K562 (cell line): ENCODE data around the gene RAE1. TPM values are rescaled to one million over a fixed set of nuclear protein-coding genes. Genes with fewer than 3 reads are reported as not detected.

ENCODE experiments used
- ATAC-seq: fragments of 200-7000 bp; cut with Tn5 transposase; 3 replicates; pipeline ENCODE4 v1.9.1; 2020; ENCODE audit warnings: moderate library complexity
- BruUV-seq: library from RNA; stranded (reverse); fragments of 400-500 nt; replicated peaks from 2 replicates; lab custom pipeline; 2021; lab: Mats Ljungman, UMichigan
- CTCF ChIA-PET: fragments of 300-600 bp; formaldehyde crosslinking; extraction: SDS; loops from one replicate; lab custom pipeline; 2021; ENCODE audit warnings: low intra/inter-chr PET ratio; lab: Yijun Ruan, JAX
- POLR2A ChIA-PET: fragments of 300-600, 350-650 bp; sonication (Branson Sonifier 250); formaldehyde crosslinking; extraction: SDS; loops from one replicate; lab custom pipeline; 2021; ENCODE audit warnings: antibody characterized with exemption, inconsistent platforms; lab: Yijun Ruan, JAX
- DNase-seq, 4 experiments: peaks; one replicate each; pipeline versions ENCODE4 v3.0.0 to v3.0.0-alpha.2; 2011 to 2018; ENCODE audit warnings: low spot score in 3 of 4, mixed read lengths in 3 of 4; ENCODE audit errors: extremely low read depth in 1 of 4
- FAIRE-seq: peaks from 2 replicates; lab custom pipeline; 2011; peaks lifted over from hg19 to GRCh38; lab: Jason Lieb, UNC
- H2AFZ ChIP-seq: 2 replicates; pipeline ENCODE4 v1.6.0; 2011; ENCODE audit warnings: low read depth, low read length, control low read depth, inconsistent platforms
- H3K27ac ChIP-seq: fragments of 200-600 bp; 3 replicates; pipeline ENCODE4 v1.8.0; 2011; ENCODE audit warnings: low read depth, mild to moderate bottlenecking, control low read depth, inconsistent platforms, low read length, moderate library complexity, mixed read lengths; ENCODE audit errors: extremely low read depth
- H3K27me3 ChIP-seq, 2 experiments: fragments of 300-600 bp in 1 of 2; 2 replicates in 1 of 2; 3 replicates in 1 of 2; pipeline versions ENCODE4 v1.6.0 to v1.8.0; 2011; ENCODE audit warnings: inconsistent platforms in 2 of 2, low read length in 2 of 2, mild to moderate bottlenecking in 1 of 2, mixed read lengths in 1 of 2, moderate library complexity in 1 of 2; ENCODE audit not compliant: control insufficient read depth in 2 of 2, insufficient read depth in 2 of 2
- H3K36me3 ChIP-seq: fragments of 300-600 bp; 3 replicates; pipeline ENCODE4 v1.8.0; 2011; ENCODE audit warnings: mild to moderate bottlenecking, low read length, inconsistent platforms; ENCODE audit not compliant: control insufficient read depth, insufficient read depth
- H3K4me1 ChIP-seq, 2 experiments: fragments of 200-600 bp in 1 of 2; replicated peaks in 1 of 2; 2 replicates in 1 of 2; 3 replicates in 1 of 2; pipeline versions ENCODE4 v1.5.1 to v1.8.0; 2011; ENCODE audit warnings: inconsistent platforms in 2 of 2, low read length in 2 of 2, mild to moderate bottlenecking in 1 of 2, mixed read lengths in 1 of 2, moderate library complexity in 1 of 2; ENCODE audit not compliant: control insufficient read depth in 2 of 2, insufficient read depth in 2 of 2
- H3K4me2 ChIP-seq: 2 replicates; pipeline ENCODE4 v1.6.1; 2011; ENCODE audit warnings: low read length, control low read depth, inconsistent platforms, mixed read lengths; ENCODE audit not compliant: insufficient read depth
- H3K4me3 ChIP-seq: fragments of 200-600 bp; sonication (generic), shearing (Covaris generic); 2 replicates; pipeline ENCODE4 v1.5.1; 2016; ENCODE audit warnings: control low read depth, inconsistent platforms
- H3K79me2 ChIP-seq: fragments of 200-600 bp; 3 replicates; pipeline ENCODE4 v1.8.0; 2011; ENCODE audit warnings: low read length, inconsistent platforms; ENCODE audit not compliant: control insufficient read depth, insufficient read depth
- H3K9ac ChIP-seq, 2 experiments: 2 replicates each; pipeline versions ENCODE4 v1.6.0 to v1.6.1; 2011; ENCODE audit warnings: low read depth in 2 of 2, low read length in 2 of 2, control low read depth in 1 of 2, inconsistent platforms in 1 of 2, mild to moderate bottlenecking in 1 of 2, mixed read lengths in 1 of 2; ENCODE audit not compliant: insufficient read depth in 1 of 2
- H3K9me1 ChIP-seq: one replicate; pipeline ENCODE4 v1.6.0; 2011; ENCODE audit warnings: inconsistent platforms, mild to moderate bottlenecking, low read length, moderate library complexity; ENCODE audit not compliant: control insufficient read depth, insufficient read depth
- H3K9me3 ChIP-seq: replicated peaks from 2 replicates; pipeline ENCODE4 v1.5.1; 2011; ENCODE audit warnings: low read depth, low read length, inconsistent platforms; ENCODE audit not compliant: control insufficient read depth, insufficient read depth
- H4K20me1 ChIP-seq: replicated peaks from 2 replicates; pipeline ENCODE4 v1.6.1; 2011; ENCODE audit warnings: low read length, inconsistent platforms, mixed read lengths; ENCODE audit not compliant: control insufficient read depth, insufficient read depth
- NFE2L1 ChIP-seq: fragments of 450-650 bp; IDR thresholded peaks from 2 replicates; pipeline ENCODE4 v1.6.1; 2016; ENCODE audit warnings: missing genetic modification characterization, low read depth, mild to moderate bottlenecking, missing compliant biosample characterization, moderate library complexity, borderline replicate concordance
- POLR3G ChIP-seq: IDR thresholded peaks from 2 replicates; pipeline ENCODE4 v1.6.1; 2011; ENCODE audit not compliant: insufficient read length, insufficient replicate concordance; ENCODE audit errors: extremely low read depth
- RAD21 ChIP-seq, 2 experiments: fragments of 250-450 bp in 1 of 2; fragments of 450-650 bp in 1 of 2; sonication (Bioruptor Pico) in 1 of 2; formaldehyde crosslinking in 1 of 2; IDR thresholded peaks in 1 of 2; conservative IDR thresholded peaks in 1 of 2; 2 replicates each; pipeline versions ENCODE4 v1.4.0 to v1.8.0; 2020 to 2022; ENCODE audit warnings: mild to moderate bottlenecking in 2 of 2, moderate library complexity in 1 of 2
- STAG1 ChIP-seq: sonication (generic); formaldehyde crosslinking; IDR thresholded peaks from 2 replicates; pipeline ENCODE4 v1.5.0; 2020; ENCODE audit warnings: missing genetic modification reagents, borderline replicate concordance
- WGBS: fragments of 100-300 bp; shearing (Covaris generic); methylation state at CpG from one replicate; pipeline ENCODE4 v1.1.6; 2016; ENCODE audit warnings: low coverage, mixed read lengths; ENCODE audit not compliant: insufficient coverage; ENCODE audit errors: missing lambda C conversion rate; 5-methylcytosine and 5-hydroxymethylcytosine counted together
- in situ Hi-C: fragments of 300-500 bp; cut with MboI; formaldehyde crosslinking; loops from 4 replicates; pipeline ENCODE4 v1.15.0; 2018; ENCODE audit warnings: inconsistent platforms, mixed read lengths
- intact Hi-C: fragments of 100-400 bp; cut with micrococcal nuclease; formaldehyde crosslinking; loops from 2 replicates; pipeline ENCODE4 v1.14.2; 2022
- polyA plus RNA-seq, 8 experiments: library from polyadenylated mRNA; depleted of rRNA in 4 of 8; stranded (reverse) in 5 of 8; unstranded in 3 of 8; fragments of >200 nt; fragmentation: Nextera tagmentation in 2 of 8; fragmentation: Illumina TruSeq in 1 of 8; extraction: Ambion mirVana in 2 of 8; extraction: Trizol in 1 of 8; gene quantifications; 2 replicates each; pipeline versions ENCODE4 v1.2.1 to v1.2.3, GENCODE V29; 2011 to 2014; ENCODE audit warnings: inconsistent platforms in 1 of 8, missing spikeins in 1 of 8
- total RNA-seq, 7 experiments: library from RNA; depleted of rRNA in 6 of 7; stranded (reverse); fragments of >200 nt in 6 of 7; fragmentation: Illumina TruSeq in 2 of 7; extraction: Trizol in 2 of 7; gene quantifications; 2 replicates each; pipeline versions ENCODE4 v1.2.1 to v1.2.3, GENCODE V29; 2011 to 2021; ENCODE audit warnings: low replicate concordance in 1 of 7

RAE1 gene
- total and polyA plus RNA-seq, 9 of the 15 experiments (the other 6 are each of a cell fraction or from before 2014, with no cell fraction given) = 33.7 to 248 (median 77.7) TPM

DNA sequence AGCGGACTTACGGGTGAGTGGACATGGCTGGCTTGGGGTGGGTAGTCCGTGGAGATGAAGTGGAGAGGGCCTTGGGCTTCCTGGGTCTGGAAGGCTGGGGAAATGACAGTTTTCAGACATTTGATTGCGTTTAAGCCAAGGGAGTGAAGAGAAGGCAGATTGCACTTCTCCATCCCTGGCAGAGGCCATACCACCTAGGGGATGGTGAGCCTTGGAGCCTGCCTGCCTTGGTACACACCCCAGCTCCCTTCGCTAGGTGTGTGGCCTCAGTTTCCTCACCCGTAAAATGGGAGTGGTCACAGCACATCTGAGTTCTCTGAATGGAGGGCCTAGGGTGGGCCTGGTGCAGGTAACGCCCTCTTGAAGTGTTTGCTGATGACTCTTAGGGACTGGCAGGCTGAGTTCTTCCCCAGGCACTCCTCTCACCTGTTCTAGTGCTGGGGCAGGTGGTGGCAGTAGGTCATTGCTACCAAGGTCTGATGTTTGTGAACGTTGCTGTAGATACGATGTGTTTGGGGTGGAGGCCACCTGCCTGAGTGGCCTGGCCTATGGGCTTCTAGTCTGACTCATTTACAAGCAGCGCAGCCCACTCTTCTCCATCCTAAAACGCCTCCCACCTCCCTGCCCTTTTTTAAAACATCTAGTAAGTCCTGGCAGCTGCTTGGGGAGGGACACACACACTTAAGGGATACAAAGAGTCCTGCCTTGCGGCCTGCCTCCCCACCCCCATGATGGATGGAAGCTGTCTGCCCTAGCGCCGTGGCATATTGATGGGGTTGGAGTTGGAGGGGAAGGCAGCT, 42.5 kb downstream of the RAE1 start:
- Histone ChIP-seq H3K9me1 (peaks cover 5% of the 10 kb centered on the region), H4K20me1 (peaks cover 41% of the 10 kb centered on the region), H3K79me2 (peaks cover 71% of the 10 kb centered on the region), H3K9me3 (no peaks in the 10 kb centered on the region), H3K27ac (no peak overlapping the region; the same call in 2 of the 3 replicates), H3K4me1 (peaks cover 34 to 75% of the 10 kb centered on the region in 2 experiments), H3K27me3 (no peaks in the 10 kb centered on the region), H3K36me3 (peaks cover 65% of the 10 kb centered on the region), H3K9ac (peak overlapping the region; percentile 71 to 96; a peak in 3 of 4 replicates), H3K4me2 (peak overlapping the region; percentile 84), H3K4me3 (peak overlapping the region; percentile 75; the same call in 1 of the 2 replicates), H2AFZ (no peak overlapping the region)
- no TSS peak for BruUV-seq
- ATAC-seq (no peak), FAIRE-seq (no peak), DNase-seq (no peak)
- intact Hi-C loops (loop anchor here (5.0 kb wide), 1 partner anchor 59 kb away; no protein-coding TSS in a partner anchor), in situ Hi-C loops (loop anchor here (25.0 kb wide), 1 partner anchor 819 kb away; no protein-coding TSS in a partner anchor)
- TF ChIP-seq STAG1 (CRISPR knock-in tag) (no peak), POLR3G (no peak), RAD21 (CRISPR knock-in tag; conservative IDR thresholded peaks at IDR 0.05 in 1 of 2, IDR thresholded peaks at IDR 0.05 in 1 of 2) (no peak), NFE2L1 (tag) (no peak)
- 86% methylated on average over 14 of the region's 14 CpGs for WGBS
- POLR2A ChIA-PET = interaction anchor here (0.7 to 1.8 kb wide), 6 partner anchors 8 to 130 kb away, joined by 3 to 6 read pairs (median 4); no protein-coding TSS in a partner anchor
- CTCF ChIA-PET = no interaction called here
